A172 (cell line): ENCODE data around the gene VPS54. TPM values are rescaled to one million over a fixed set of nuclear protein-coding genes. Genes with fewer than 3 reads are reported as not detected.
A peak's percentile ranks its signal among the peaks of the same experiment; 100 is the strongest.
"Not testable (repeated sequence)": the region's sequence is repeated elsewhere in the genome, so short reads cannot be mapped to it uniquely, and the experiment has no call there.

Source experiments
- DNase-seq: peaks from one replicate; pipeline ENCODE4 v3.0.0-alpha.2; 2015; ENCODE audit warnings: low spot score
- total RNA-seq: library from RNA; depleted of rRNA; stranded (reverse); fragments of >200 nt; shearing (Covaris generic); gene quantifications from 2 replicates; pipeline ENCODE4 v1.2.3, GENCODE V29; 2014

Gene VPS54
- total RNA-seq, 1 experiment from 2014 or later: 25.6 TPM

- DNase-seq: no peak
Measured at GRCh38 chr2:63993871-63994270, 25.4 kb downstream of the VPS54 start.

DNA sequence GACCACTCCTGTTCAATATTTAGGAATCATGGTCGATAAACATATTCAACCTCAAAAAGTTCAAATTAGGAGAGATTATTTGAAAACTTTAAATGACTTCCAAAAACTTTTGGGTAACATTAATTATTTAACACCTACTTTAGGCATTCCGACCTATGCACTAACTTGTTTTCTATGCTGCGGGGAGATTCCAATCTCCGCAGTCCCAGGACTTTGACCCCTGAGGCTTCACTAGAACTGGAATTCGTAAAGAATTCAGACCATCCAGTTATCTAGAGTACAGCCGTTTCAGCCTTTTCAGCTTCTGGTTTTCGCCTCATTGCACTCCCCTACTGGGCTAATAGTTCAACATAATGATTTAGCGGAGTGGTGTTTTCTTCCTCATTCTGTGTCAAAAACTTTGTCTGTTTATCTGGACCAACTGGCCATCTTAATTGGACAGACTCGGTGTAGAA, 26.1 kb downstream of the VPS54 start:
- DNase-seq: not testable (repeated sequence)

DNA sequence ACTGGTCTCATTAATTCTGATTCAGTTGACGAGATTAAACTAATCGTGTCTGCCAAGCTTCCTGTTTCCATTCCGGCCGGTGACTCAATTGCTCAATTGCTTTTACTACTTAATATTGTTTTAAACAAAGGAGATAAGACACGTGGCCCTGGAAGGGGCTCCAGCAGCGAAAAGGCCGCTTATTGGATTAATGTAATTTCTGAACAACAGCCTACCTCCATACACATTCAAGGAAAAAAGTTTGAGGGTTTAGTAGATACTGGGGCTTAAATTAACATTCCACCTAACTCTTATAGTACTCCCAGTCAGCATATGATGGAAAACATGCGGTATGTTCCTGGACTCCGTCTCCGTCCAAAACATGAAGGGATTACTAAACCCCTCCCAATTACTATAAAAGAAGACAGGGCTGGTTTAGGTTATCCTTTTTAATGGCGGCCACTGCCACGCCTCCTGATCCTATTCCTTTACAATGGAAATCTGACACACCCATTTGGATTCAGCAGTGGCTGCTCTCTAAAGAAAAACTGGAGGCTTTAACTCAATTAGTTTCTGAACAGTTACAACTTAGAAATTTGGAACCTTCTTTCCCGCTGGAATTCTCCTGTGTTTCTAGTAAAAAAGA, 27.1 kb downstream of the VPS54 start:
- no peak for DNase-seq

DNA sequence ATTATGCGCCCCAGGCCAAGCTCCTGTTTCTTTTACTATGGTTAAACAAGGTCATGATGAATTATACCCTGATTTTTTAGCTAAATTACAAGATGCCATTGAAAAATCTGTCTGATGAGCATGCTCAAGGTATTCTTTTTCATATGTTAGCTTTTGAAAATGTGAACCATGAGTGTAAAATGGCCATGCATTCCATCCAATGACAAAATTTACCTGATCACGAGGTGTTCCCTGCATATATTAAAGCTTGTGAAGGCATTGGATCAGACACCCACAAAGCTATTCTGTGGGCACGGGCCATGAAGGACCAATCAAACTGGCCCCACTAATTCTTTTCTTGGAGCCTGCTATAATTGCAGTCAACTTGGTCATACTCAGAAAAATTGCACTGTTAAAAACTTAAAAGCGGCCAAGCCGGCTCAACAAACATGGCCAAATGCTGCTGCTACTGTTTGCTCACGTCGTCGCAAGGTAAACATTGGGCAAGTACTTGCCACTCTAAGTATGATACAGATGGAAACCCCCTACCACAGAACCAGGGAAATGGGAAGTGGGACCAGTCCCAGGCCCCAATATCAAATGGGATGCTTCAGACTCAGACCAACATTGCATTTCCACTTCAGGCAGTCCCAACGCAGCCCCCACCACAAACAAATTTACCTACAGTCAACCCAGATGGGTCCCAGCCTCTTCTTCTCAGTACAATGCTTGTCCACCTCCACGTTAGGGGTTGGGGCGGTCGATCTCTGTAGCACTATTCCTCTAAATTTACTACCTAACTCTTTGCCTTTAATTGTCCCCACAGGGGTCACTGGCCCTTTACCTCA, 27.8 kb downstream of the VPS54 start:
- DNase-seq: not testable (repeated sequence)

GRCh38 chr2:63990072-63990471, 29.2 kb downstream of the VPS54 start:
- DNase-seq: no peak

DNA sequence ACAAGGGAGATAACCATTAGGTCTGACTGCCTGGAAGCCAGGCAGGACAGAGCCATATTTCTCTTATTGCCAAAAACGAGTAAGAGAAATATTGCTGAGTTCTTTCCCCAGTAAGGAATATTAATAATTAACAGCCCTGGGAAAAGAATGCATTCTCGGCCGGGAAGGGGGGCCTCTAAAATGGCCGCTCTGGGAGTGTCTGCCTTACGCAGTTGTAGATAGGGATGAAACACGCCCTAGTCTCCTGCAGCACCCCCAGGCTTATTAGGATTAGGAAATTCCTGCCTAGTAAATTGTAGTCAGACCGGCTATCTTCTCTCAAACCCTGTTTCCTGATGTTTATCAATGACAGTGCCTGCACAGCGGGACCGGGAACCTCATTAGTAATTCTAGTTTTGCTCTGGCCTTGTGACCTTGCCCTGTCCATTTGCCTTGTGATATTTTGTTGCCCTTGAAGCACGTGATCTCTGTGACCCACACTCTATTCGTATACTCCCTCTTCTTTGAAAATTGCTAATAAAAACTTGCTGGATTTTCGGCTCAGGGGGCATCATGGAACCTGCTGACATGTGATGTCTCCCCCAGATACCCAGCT, 30.3 kb downstream of the VPS54 start:
- DNase-seq: not testable (repeated sequence)

GRCh38 chr2:63984606-63985359, 34.4 kb downstream of the VPS54 start:
- no peak for DNase-seq

GRCh38 chr2:63983986-63984605, 35.1 kb downstream of the VPS54 start:
- DNase-seq: no peak

DNA sequence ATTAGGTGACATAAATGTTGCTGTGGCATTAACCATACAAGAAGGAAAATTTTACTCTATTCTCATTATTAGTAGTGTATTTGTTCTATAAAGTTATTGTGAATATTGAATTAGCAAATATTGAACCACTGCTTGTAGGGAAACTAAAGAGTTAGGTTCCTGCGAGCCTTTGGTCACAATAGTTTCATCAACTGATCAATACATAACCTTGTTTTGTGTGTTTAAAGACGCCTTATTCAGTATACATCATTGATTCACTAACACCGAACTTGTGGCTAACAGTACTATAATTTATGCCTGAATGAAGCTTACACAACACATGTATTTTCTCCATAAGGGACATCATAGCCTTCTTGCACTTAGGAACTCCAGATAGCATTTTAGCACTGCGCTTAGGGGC, 36.9 kb downstream of the VPS54 start:
- no peak for DNase-seq

GRCh38 chr2:63981702-63982103, 37.5 kb downstream of the VPS54 start:
- DNase-seq: no peak

GRCh38 chr2:63980794-63981193, 38.4 kb downstream of the VPS54 start:
- no peak for DNase-seq

DNA sequence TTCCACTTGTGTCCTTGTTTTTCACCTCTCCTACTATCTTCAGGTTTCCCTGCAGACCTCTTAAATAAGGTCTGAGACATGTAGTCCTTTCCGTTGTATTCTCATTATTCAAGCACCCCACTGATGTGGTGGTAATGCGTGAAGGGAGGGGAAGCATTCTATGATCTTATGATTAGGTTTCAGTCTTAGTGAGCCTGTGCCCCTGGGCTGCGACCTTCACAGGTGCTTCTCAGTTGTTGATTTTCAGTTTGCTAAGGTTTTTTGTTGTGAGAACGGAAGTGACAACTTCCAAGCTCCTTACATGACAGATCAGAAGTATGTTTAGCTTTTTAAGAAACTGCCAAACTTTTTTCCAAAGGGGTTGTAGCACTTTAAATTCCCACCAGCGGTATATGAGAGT, 41.3 kb downstream of the VPS54 start:
- DNase-seq: no peak

GRCh38 chr2:63976125-63976510, 43.1 kb downstream of the VPS54 start:
- DNase-seq: no peak

GRCh38 chr2:63975437-63976124, 43.6 kb downstream of the VPS54 start:
- peak; percentile 11 for DNase-seq

DNA sequence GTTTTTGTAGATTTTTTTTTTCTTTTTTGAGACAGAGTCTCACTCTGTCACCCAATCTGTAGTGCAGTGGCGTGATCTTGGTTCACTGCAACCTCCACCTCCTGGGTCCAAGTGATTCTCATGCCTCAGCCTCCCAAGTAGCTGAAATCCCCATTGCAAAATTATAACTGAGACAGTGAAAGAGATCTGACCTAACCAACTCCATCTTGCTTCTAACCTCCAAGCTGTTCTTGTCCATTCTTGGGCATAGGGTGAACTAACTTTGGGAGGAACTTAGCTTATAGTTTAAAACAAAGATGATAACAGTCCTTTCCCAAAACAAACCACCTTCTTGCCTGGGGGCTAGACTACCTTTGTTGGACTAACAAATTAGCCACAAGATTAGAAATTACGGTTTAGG, 44.2 kb downstream of the VPS54 start:
- DNase-seq: not testable (repeated sequence)

- no peak for DNase-seq
Measured at GRCh38 chr2:63962186-63962585, 57.0 kb downstream of the VPS54 start.

DNA sequence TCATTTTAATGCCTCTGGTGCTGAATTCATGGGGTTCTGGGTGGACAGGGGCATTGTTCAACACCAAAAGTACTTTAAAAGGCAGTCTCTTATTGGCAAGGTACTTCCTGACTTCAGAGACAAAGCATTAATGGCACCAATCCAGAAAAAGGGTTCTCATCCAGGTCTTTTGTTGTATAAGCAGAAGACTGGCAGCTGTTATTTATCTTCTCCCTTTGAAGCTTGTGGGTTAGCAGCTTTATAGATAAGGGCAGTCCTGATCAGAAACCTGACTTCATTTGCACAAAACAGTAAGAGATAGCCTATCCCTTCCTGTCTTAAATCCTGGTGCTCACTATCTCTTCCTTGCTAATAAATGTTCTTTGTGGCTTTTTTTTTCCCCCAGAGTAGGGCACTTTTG, 68.8 kb downstream of the VPS54 start:
- no peak for DNase-seq

- no peak for DNase-seq
Measured at GRCh38 chr2:63942788-63943187, 76.4 kb downstream of the VPS54 start.

DNA sequence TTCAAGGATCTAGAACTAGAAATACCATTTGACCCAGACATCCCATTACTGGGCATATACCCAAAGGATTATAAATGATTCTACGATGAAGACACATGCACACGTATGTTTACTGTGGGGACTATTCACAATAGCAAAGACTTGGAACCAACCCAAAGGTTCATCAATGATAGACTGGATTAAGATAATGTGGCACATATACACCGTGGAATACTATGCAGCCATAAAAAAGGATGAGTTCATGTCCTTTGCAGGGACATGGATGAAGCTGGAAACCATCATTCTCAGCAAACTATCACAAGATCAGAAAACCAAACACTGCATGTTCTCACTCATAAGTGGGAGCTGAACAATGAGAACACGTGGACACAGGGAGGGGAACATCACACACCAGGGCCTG, 87.1 kb downstream of the VPS54 start:
- DNase-seq: not testable (repeated sequence)

DNA sequence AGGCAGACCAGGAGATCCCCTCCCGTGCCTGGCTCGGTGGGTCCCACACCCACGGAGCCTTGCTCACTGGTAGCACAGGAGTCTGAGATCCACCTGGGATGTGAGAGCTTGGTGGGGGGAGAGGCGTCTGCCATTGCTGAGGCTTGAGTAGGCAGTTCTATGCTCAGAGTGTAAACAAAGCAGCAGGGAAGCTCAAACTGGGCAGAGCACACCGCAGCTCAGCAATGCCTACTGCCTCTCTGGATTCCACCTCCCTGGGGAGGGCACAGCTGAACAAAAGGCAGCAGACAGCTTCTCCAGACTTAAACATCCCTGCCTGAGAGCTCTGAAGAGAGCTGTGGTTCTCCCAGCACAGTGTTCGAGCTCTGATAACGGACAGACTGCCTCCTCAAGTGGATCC, 92.4 kb downstream of the VPS54 start:
- no peak for DNase-seq

- DNase-seq: no peak
Measured at GRCh38 chr2:63914311-63914710, 104.9 kb downstream of the VPS54 start.
